H9 (cell line): ENCODE measurements around the gene WDR72. TPM values are rescaled to one million over a fixed set of nuclear protein-coding genes. Genes with fewer than 3 reads are reported as not detected.

Source experiments
- DNase-seq: peaks from one replicate; pipeline ENCODE4 v3.0.0-alpha.2; 2017
- H2AFZ ChIP-seq: one replicate; pipeline ENCODE4 v1.6.1; 2013; ENCODE audit warnings: mild to moderate bottlenecking, low read length, control low read depth, moderate library complexity
- H2AK5ac ChIP-seq: 2 replicates; pipeline ENCODE4 v1.6.1; 2013; ENCODE audit warnings: low read length, control low read depth, mixed read lengths; ENCODE audit not compliant: insufficient read length
- H2BK120ac ChIP-seq: one replicate; pipeline ENCODE4 v1.6.1; 2013; ENCODE audit warnings: low read depth, mild to moderate bottlenecking, low read length, control low read depth, inconsistent platforms; ENCODE audit not compliant: poor library complexity, severe bottlenecking
- H2BK12ac ChIP-seq: 2 replicates; pipeline ENCODE4 v1.6.1; 2013; ENCODE audit warnings: low read length, control low read depth, mixed read lengths, low read depth; ENCODE audit not compliant: insufficient read length
- H2BK15ac ChIP-seq: 2 replicates; pipeline ENCODE4 v1.6.1; 2013; ENCODE audit warnings: low read depth, low read length, control low read depth
- H2BK20ac ChIP-seq: one replicate; pipeline ENCODE4 v1.6.1; 2013; ENCODE audit warnings: low read depth, mild to moderate bottlenecking, low read length, control low read depth, inconsistent platforms; ENCODE audit not compliant: poor library complexity, severe bottlenecking
- H2BK5ac ChIP-seq: 2 replicates; pipeline ENCODE4 v1.6.1; 2013; ENCODE audit warnings: low read length, control low read depth, mixed read lengths; ENCODE audit not compliant: insufficient read length
- H3K14ac ChIP-seq: 2 replicates; pipeline ENCODE4 v1.6.1; 2013; ENCODE audit warnings: low read length, control low read depth; ENCODE audit not compliant: insufficient read depth
- H3K18ac ChIP-seq: 2 replicates; pipeline ENCODE4 v1.6.1; 2013; ENCODE audit warnings: low read depth, mild to moderate bottlenecking, mixed read lengths, low read length, control low read depth; ENCODE audit not compliant: insufficient read length
- H3K23ac ChIP-seq: 2 replicates; pipeline ENCODE4 v1.6.1; 2013; ENCODE audit warnings: low read length, control low read depth, mixed read lengths, low read depth; ENCODE audit not compliant: insufficient read length
- H3K23me2 ChIP-seq: 2 replicates; pipeline ENCODE4 v1.6.1; 2013; ENCODE audit warnings: low read depth, mild to moderate bottlenecking, mixed read lengths, low read length, control low read depth; ENCODE audit not compliant: insufficient read length, poor library complexity, severe bottlenecking
- H3K27ac ChIP-seq: 2 replicates; pipeline ENCODE4 v1.5.1; 2013; ENCODE audit warnings: low read length, control low read depth, mixed read lengths, low read depth; ENCODE audit not compliant: insufficient read length
- H3K27me3 ChIP-seq: 2 replicates; pipeline ENCODE4 v1.6.1; 2013; ENCODE audit warnings: low read length, control low read depth, inconsistent platforms; ENCODE audit not compliant: insufficient read depth
- H3K4ac ChIP-seq: 2 replicates; pipeline ENCODE4 v1.6.1; 2013; ENCODE audit warnings: low read depth, mild to moderate bottlenecking, control low read depth, inconsistent platforms, low read length, moderate library complexity
- H3K4me1 ChIP-seq: 2 replicates; pipeline ENCODE4 v1.6.1; 2013; ENCODE audit warnings: low read length, control low read depth, inconsistent platforms; ENCODE audit not compliant: insufficient read depth
- H3K4me2 ChIP-seq: 2 replicates; pipeline ENCODE4 v1.6.1; 2013; ENCODE audit warnings: low read length, control low read depth, mixed read lengths; ENCODE audit not compliant: insufficient read length, insufficient read depth
- H3K56ac ChIP-seq: 2 replicates; pipeline ENCODE4 v1.6.1; 2013; ENCODE audit warnings: low read depth, mild to moderate bottlenecking, mixed read lengths, low read length, control low read depth; ENCODE audit not compliant: insufficient read length
- H3K79me1 ChIP-seq: 2 replicates; pipeline ENCODE4 v1.6.1; 2013; ENCODE audit warnings: low read depth, mild to moderate bottlenecking, moderate library complexity, low read length, control low read depth, inconsistent platforms; ENCODE audit not compliant: insufficient read depth, poor library complexity, severe bottlenecking
- H3K79me2 ChIP-seq: 2 replicates; pipeline ENCODE4 v1.6.1; 2013; ENCODE audit warnings: low read length, control low read depth, inconsistent platforms; ENCODE audit not compliant: insufficient read depth
- H3K9ac ChIP-seq: 2 replicates; pipeline ENCODE4 v1.6.1; 2013; ENCODE audit warnings: low read length, control low read depth, mixed read lengths; ENCODE audit not compliant: insufficient read length; ENCODE audit errors: extremely low read depth
- H3K9me3 ChIP-seq: one replicate; pipeline ENCODE4 v1.6.1; 2013; ENCODE audit warnings: low read depth, low read length, inconsistent platforms; ENCODE audit not compliant: control insufficient read depth
- H3T11ph ChIP-seq: one replicate; pipeline ENCODE4 v1.6.1; 2013; ENCODE audit warnings: mild to moderate bottlenecking, low read length, control low read depth, inconsistent platforms
- H4K20me1 ChIP-seq: one replicate; pipeline ENCODE4 v1.6.1; 2013; ENCODE audit not compliant: control insufficient read depth, insufficient read length, insufficient read depth
- H4K5ac ChIP-seq: 2 replicates; pipeline ENCODE4 v1.6.1; 2013; ENCODE audit warnings: low read depth, mild to moderate bottlenecking, mixed read lengths, low read length, control low read depth; ENCODE audit not compliant: insufficient read length
- H4K8ac ChIP-seq: replicated peaks from 2 replicates; pipeline ENCODE4 v1.6.1; 2013; ENCODE audit warnings: low read length, control low read depth, mixed read lengths, low read depth; ENCODE audit not compliant: insufficient read length
- H4K91ac ChIP-seq: 2 replicates; pipeline ENCODE4 v1.6.1; 2013; ENCODE audit warnings: low read depth, mild to moderate bottlenecking, moderate library complexity, mixed read lengths, low read length, control low read depth; ENCODE audit not compliant: insufficient read length
- H3K27ac Mint-ChIP-seq, 3 experiments: 2 replicates in 2 of 3; 3 replicates in 1 of 3; pipeline ENCODE4 v1.8.0; 2020 to 2021; ENCODE audit warnings: mixed read lengths in 3 of 3, mild to moderate bottlenecking in 1 of 3, moderate library complexity in 1 of 3
- H3K27me3 Mint-ChIP-seq: 2 replicates; pipeline ENCODE4 v1.8.0; 2021; ENCODE audit warnings: low read depth, mild to moderate bottlenecking, moderate library complexity, mixed read lengths
- H3K36me3 Mint-ChIP-seq, 3 experiments: 2 replicates in 2 of 3; 3 replicates in 1 of 3; pipeline ENCODE4 v1.8.0; 2020 to 2021; ENCODE audit warnings: low read depth in 3 of 3, mixed read lengths in 3 of 3; ENCODE audit not compliant: insufficient read depth in 1 of 3
- H3K4me1 Mint-ChIP-seq, 2 experiments: 2 replicates each; pipeline ENCODE4 v1.8.0; 2020; ENCODE audit warnings: mixed read lengths in 2 of 2
- H3K4me3 Mint-ChIP-seq, 2 experiments: 2 replicates in 1 of 2; 3 replicates in 1 of 2; pipeline ENCODE4 v1.8.0; 2020 to 2021; ENCODE audit warnings: mild to moderate bottlenecking in 2 of 2, mixed read lengths in 2 of 2, moderate library complexity in 1 of 2
- H3K9me3 Mint-ChIP-seq, 2 experiments: 2 replicates in 1 of 2; 3 replicates in 1 of 2; pipeline ENCODE4 v1.8.0; 2020; ENCODE audit warnings: mild to moderate bottlenecking in 2 of 2, mixed read lengths in 2 of 2, moderate library complexity in 1 of 2
- CTCF ChIP-seq: fragments of 200-600 bp; sonication (generic); conservative IDR thresholded peaks from 3 replicates; pipeline ENCODE4 v1.8.0; 2021; ENCODE audit warnings: antibody characterized with exemption, mild to moderate bottlenecking
- WGBS: extraction: QIAGEN DNeasy Blood & Tissue Kit; methylation state at CpG from one replicate; pipeline ENCODE4 v1.1.7; 2013; ENCODE audit warnings: missing lambda C conversion rate, low lambda C conversion rate, mixed read lengths; ENCODE audit not compliant: insufficient read length; ENCODE audit errors: extremely low coverage; 5-methylcytosine and 5-hydroxymethylcytosine counted together
- long read RNA-seq: library from polyadenylated mRNA; unstranded; transcript quantifications from one replicate; pipeline ENCODE4 v2.0.0, GENCODE V29; 2020
- total RNA-seq: library from RNA; stranded (reverse); gene quantifications from 2 replicates; pipeline ENCODE4 v1.2.1, GENCODE V29; 2021

Gene WDR72
- 2.4 and 2.9 TPM in 2 replicates for total RNA-seq
- long read RNA-seq, full-length matches to known transcripts, result 20 of 22 reads
- long read RNA-seq, partial matches to known transcripts, result 1 of 22 reads
- long read RNA-seq, other reads (novel, unspliced or antisense), result 1 of 22 reads

DNA sequence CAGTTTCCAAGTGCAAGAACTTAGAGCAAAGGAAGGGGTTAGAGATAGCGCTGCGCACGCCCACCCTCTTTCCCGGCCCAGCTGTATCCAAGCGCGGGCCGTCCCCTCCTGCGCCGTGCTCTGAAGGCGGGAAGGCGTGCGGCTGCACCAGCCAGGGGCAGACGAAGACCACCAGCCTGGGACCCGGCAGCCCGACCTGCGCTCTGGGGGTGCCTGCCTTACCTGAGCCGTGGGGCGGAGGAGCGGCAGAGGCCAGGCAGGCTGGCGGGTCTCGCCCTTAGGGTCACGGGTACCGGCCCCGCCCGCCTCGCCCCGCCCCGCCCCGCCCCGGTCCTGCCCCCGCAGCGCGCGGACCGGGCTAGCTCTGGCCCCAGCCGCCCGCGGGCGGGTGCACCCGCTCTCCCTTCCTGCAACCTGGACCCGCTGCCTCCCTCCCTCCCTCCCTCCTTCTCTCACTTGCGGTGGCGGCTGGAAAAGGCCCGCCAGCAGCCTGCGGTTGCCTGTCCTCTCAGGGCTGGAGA lies at the start of gene WDR72:
Gene WDR72, minus strand, starts transcription at position 253 of the 521 bp plus-strand sequence. CDS start 26,514 bp downstream, outside the sequence.
- Histone ChIP-seq H3K9ac (no peak within 1 kb of the TSS), H2AK5ac (no peak within 1 kb of the TSS), H2BK12ac (no peak within 1 kb of the TSS), H2BK5ac (no peak within 1 kb of the TSS), H3K79me1 (no peaks in the 10 kb centered on the region), H3T11ph (no peak within 1 kb of the TSS), H3K79me2 (no peaks in the 10 kb centered on the region), H3K9me3 (no peaks in the 10 kb centered on the region), H4K8ac (no peak within 1 kb of the TSS), H2BK120ac (no peak within 1 kb of the TSS), H3K4me1 (no peaks in the 10 kb centered on the region; the same call in 1 of the 2 replicates), H2BK20ac (no peak within 1 kb of the TSS), H3K18ac (no peak within 1 kb of the TSS), H3K23ac (no peak within 1 kb of the TSS), H3K23me2 (peaks cover 5% of the 10 kb centered on the region), H3K4me2 (peak within 1 kb of the TSS; percentile 79), H3K56ac (no peak within 1 kb of the TSS), H3K27ac (no peak within 1 kb of the TSS), H3K27me3 (peaks cover 6% of the 10 kb centered on the region; the same call in 1 of the 2 replicates), H4K20me1 (no peaks in the 10 kb centered on the region), H3K14ac (no peak within 1 kb of the TSS; the same call in 1 of the 2 replicates), H4K91ac (no peak within 1 kb of the TSS), H2BK15ac (no peak within 1 kb of the TSS), H3K4ac (no peak within 1 kb of the TSS), H4K5ac (no peak within 1 kb of the TSS), H2AFZ (no peak within 1 kb of the TSS)
- 0 out of 5 replicates have a peak, but pooled peaks cover 0 to 2% of the 10 kb centered on the region in 2 experiments for H3K9me3 Mint-ChIP-seq
- no CpG with 5 or more reads among the region's 45 CpGs for WGBS
- H3K27me3 Mint-ChIP-seq, result peaks cover 72% of the 10 kb centered on the region
- TF ChIP-seq CTCF, result no peak
- H3K36me3 Mint-ChIP-seq, result no peaks in the 10 kb centered on the region
- peak; percentile 81 for DNase-seq
- H3K27ac Mint-ChIP-seq, result no peak within 1 kb of the TSS
- peak within 1 kb of the TSS; percentile 59 to 83 for H3K4me3 Mint-ChIP-seq
- peaks cover 9 to 11% of the 10 kb centered on the region in 2 experiments for H3K4me1 Mint-ChIP-seq
